Loucy (cell line): ENCODE data around the gene PAPSS2.

Source experiments
- EZH2phosphoT487 ChIP-seq: fragments of 200-600 bp; IDR thresholded peaks from 2 replicates; pipeline ENCODE4 v1.6.1; 2018; ENCODE audit warnings: antibody characterized with exemption, mild to moderate bottlenecking, moderate library complexity, borderline replicate concordance
- TF ChIP-seq, protein P1 (sequence below): fragments of 200-600 bp; sonication (generic); conservative IDR thresholded peaks from 2 replicates; pipeline ENCODE4 v1.5.1; 2014; ENCODE audit warnings: mild to moderate bottlenecking, antibody characterized with exemption, low read length

DNA sequence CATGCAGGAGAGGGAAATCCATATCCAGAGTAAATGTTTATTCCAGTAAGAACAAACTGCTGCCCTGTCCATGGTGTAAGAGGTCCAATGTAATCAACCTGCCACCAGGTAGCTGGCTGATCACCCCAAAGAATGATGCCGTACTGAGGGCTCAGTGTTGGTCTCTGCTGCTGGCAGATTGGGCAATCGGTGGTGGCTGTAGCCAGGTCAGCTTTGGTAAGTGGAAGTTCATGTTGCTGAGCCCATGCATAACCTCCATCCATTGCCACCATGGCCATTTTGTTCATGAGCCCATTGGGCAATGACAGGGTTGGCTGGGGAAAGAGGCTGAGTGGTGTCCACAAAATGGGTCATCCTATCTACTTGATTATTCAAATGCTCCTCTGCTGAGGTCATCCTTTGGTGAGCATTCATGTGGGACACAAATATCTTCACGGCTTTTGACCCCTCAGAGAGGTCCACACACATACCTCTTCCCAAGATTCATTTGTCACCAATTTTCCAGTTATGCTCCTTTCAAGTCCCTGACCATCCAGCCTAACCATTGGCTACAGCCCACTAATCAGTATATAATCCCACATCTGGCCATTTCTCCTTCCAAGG lies 23.3 kb upstream of the PAPSS2 start:
- TF ChIP-seq, protein P1, sequence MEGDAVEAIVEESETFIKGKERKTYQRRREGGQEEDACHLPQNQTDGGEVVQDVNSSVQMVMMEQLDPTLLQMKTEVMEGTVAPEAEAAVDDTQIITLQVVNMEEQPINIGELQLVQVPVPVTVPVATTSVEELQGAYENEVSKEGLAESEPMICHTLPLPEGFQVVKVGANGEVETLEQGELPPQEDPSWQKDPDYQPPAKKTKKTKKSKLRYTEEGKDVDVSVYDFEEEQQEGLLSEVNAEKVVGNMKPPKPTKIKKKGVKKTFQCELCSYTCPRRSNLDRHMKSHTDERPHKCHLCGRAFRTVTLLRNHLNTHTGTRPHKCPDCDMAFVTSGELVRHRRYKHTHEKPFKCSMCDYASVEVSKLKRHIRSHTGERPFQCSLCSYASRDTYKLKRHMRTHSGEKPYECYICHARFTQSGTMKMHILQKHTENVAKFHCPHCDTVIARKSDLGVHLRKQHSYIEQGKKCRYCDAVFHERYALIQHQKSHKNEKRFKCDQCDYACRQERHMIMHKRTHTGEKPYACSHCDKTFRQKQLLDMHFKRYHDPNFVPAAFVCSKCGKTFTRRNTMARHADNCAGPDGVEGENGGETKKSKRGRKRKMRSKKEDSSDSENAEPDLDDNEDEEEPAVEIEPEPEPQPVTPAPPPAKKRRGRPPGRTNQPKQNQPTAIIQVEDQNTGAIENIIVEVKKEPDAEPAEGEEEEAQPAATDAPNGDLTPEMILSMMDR = no peak
- no peak for TF ChIP-seq EZH2phosphoT487
